ENCODE measurements around the gene CLSTN2. TPM values are rescaled to one million over a fixed set of nuclear protein-coding genes. Genes with fewer than 3 reads are reported as not detected.

Gene CLSTN2
- total and polyA plus RNA-seq, 12 donors = 0.67 to 17.8 (median 5.3) TPM

DNA sequence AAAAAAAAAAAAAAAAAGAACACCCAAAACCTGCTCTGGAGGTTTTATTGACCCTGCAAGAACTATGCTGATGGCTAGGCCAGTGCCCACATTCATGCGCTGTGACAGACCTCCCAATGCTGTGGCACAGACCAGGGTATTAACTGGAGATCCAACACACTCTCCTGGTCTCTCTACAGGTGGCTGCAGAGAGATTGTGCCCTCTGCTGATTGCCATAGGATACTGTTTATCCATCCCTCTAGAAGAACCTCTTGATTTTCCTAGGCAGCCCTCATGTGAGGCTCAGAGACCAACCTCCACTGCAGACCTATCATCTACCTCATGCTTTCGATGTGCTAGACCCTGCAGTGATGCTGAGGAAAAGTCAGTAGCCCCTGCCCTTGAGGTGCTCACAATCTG is 617.4 kb downstream of the CLSTN2 start:
- 90 to 95% (median 91%) methylated on average over 2 of the region's 2 CpGs for WGBS, 4 donors
- intact Hi-C loops (cut with DNase I) = loop anchor here in 1 of 2 donors (10.0 kb wide), 1 partner anchor 312 kb away; no protein-coding TSS in a partner anchor
- Histone ChIP-seq H3K36me3 (replicated peaks in 1 of 2) (no peaks in the 10 kb centered on the region), H3K27me3 (no peaks in the 10 kb centered on the region), H3K4me3 (no peak overlapping the region), H3K9me3 (replicated peaks in 1 of 3) (no peaks in the 10 kb centered on the region), H3K4me1 (replicated peaks in 1 of 2) (no peaks in the 10 kb centered on the region), H3K27ac (no peak overlapping the region)
- TF ChIP-seq, protein P1, sequence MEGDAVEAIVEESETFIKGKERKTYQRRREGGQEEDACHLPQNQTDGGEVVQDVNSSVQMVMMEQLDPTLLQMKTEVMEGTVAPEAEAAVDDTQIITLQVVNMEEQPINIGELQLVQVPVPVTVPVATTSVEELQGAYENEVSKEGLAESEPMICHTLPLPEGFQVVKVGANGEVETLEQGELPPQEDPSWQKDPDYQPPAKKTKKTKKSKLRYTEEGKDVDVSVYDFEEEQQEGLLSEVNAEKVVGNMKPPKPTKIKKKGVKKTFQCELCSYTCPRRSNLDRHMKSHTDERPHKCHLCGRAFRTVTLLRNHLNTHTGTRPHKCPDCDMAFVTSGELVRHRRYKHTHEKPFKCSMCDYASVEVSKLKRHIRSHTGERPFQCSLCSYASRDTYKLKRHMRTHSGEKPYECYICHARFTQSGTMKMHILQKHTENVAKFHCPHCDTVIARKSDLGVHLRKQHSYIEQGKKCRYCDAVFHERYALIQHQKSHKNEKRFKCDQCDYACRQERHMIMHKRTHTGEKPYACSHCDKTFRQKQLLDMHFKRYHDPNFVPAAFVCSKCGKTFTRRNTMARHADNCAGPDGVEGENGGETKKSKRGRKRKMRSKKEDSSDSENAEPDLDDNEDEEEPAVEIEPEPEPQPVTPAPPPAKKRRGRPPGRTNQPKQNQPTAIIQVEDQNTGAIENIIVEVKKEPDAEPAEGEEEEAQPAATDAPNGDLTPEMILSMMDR (IDR thresholded peaks at IDR 0.05) = no peak
- no peak for TF ChIP-seq POLR2A (IDR thresholded peaks at IDR 0.05)
- DNase-seq = no peak

DNA sequence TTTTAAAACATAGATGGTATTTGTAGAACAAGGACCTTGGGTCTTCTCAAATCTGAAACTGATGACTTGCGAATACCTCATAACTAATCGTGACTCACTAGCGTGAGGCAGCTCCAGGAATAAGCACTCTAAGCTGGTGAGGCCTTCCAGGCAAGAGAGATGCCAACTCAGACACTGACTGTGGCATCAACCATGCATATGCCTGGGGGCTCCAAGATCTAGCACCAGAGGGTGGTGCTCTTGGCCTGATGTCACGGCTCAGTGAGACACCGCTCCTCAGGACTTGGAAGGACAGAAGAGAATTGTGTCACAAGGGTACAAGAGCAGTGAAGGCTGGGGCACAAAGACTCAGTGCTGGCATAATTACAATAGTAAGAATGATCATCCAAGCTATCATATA is 617.9 kb downstream of the CLSTN2 start:
- Histone ChIP-seq H3K27ac (no peak overlapping the region), H3K36me3 (replicated peaks in 1 of 2) (no peaks in the 10 kb centered on the region), H3K4me1 (replicated peaks in 1 of 2) (no peaks in the 10 kb centered on the region), H3K4me3 (no peak overlapping the region), H3K27me3 (no peaks in the 10 kb centered on the region), H3K9me3 (replicated peaks in 1 of 3) (no peaks in the 10 kb centered on the region)
- peak in 3 of 7 donors; percentile 12 to 34 (median 25) for DNase-seq
- WGBS, 4 donors = 85 to 92% (median 91%) methylated on average over 5 of the region's 5 CpGs
- intact Hi-C loops (cut with DNase I) = loop anchor here in 1 of 2 donors (10.0 kb wide), 1 partner anchor 312 kb away; no protein-coding TSS in a partner anchor
- TF ChIP-seq POLR2A (IDR thresholded peaks at IDR 0.05) = no peak
- TF ChIP-seq, protein P1 (IDR thresholded peaks at IDR 0.05) = peak in 3 of 6 experiments; percentile 4 to 15 (median 11)

DNA sequence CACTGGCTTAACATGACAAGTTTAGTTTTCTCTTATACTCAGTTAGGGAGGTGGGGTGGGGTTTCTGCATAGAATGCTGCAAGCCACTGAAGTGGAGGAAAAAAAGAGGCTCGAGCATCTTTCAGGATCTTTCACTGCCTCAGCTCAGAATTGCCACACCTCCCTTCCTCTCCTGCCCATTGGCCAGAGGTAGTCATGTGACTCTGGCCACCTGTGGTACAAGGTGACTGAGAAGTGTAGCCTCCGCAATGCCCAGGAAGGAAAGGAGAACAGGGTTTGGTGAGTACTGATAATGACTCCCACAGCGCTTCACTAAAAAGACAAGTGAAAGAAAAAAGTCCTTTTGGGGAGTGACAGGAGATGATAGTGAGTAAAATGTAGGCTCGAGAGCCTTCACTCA is 618.6 kb downstream of the CLSTN2 start:
- 80 to 87% (median 87%) methylated on average over 4 of the region's 4 CpGs for WGBS, 4 donors
- Histone ChIP-seq H3K4me3 (no peak overlapping the region), H3K9me3 (replicated peaks in 1 of 3) (no peaks in the 10 kb centered on the region), H3K27me3 (no peaks in the 10 kb centered on the region), H3K36me3 (replicated peaks in 1 of 2) (no peaks in the 10 kb centered on the region), H3K27ac (no peak overlapping the region), H3K4me1 (replicated peaks in 1 of 2) (no peaks in the 10 kb centered on the region)
- no peak for TF ChIP-seq POLR2A (IDR thresholded peaks at IDR 0.05)
- TF ChIP-seq, protein P1 (IDR thresholded peaks at IDR 0.05) = no peak
- DNase-seq = no peak
- intact Hi-C loops (cut with DNase I) = loop anchor here in 1 of 2 donors (10.0 kb wide), 1 partner anchor 311 kb away; no protein-coding TSS in a partner anchor

DNA sequence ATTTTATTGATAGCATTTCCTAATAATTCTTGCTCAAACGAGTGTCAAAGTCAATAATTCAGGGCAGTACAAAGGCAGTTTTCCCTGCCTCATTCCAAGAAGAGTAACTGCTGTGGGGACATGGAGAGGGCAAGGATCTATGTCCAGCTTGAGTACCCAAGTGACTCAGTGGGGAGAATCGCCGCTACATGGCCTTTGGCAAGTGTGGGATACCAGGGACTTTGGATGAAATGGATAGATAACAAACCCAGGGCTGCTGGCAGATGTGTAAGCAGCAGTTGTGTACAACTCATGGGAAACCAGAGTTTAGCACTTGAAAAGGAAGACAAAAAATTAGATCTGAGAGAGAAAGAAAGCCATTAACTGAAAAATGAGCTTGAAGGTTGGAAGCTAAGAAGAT is 620.7 kb downstream of the CLSTN2 start:
- no peak overlapping the region for H3K27ac ChIP-seq
- no peak for TF ChIP-seq POLR2A (IDR thresholded peaks at IDR 0.05)
- TF ChIP-seq, protein P1 (IDR thresholded peaks at IDR 0.05) = no peak
- no peaks in the 10 kb centered on the region for H3K4me1 ChIP-seq (replicated peaks in 1 of 2)
- intact Hi-C loops (cut with DNase I) = loop anchor here in 1 of 2 donors (10.0 kb wide), 1 partner anchor 309 kb away; no protein-coding TSS in a partner anchor
- 75 to 85% (median 81%) methylated on average over 3 of the region's 3 CpGs for WGBS, 4 donors
- no peak for DNase-seq
- H3K4me3 ChIP-seq = no peak overlapping the region
- no peaks in the 10 kb centered on the region for H3K9me3 ChIP-seq (replicated peaks in 1 of 3)
- H3K36me3 ChIP-seq (replicated peaks in 1 of 2) = no peaks in the 10 kb centered on the region
- H3K27me3 ChIP-seq = no peaks in the 10 kb centered on the region
